Peyer's patch (tissue), 4 donors: Measurements from ENCODE around the gene EYS.

ENCODE experiments used
- POLR2A ChIP-seq, 2 donors: fragments of 450-650 bp; IDR thresholded peaks; one replicate each; pipeline ENCODE4 v1.5.1; 2017; ENCODE audit warnings: antibody characterized with exemption in 2 of 2, mild to moderate bottlenecking in 2 of 2, moderate library complexity in 2 of 2
- TF ChIP-seq, protein P1 (sequence below), 6 experiments: fragments of 450-650 bp in 4 of 6; fragments of 200-600 bp in 2 of 6; sonication (generic) in 1 of 6; IDR thresholded peaks; one replicate each; pipeline ENCODE4 v1.5.1; 2017 to 2019; ENCODE audit warnings: antibody characterized with exemption in 6 of 6, mild to moderate bottlenecking in 3 of 6, moderate library complexity in 1 of 6

GRCh38 chr6:64908104-64908503, 798.9 kb downstream of the EYS start:
- TF ChIP-seq, protein P1, sequence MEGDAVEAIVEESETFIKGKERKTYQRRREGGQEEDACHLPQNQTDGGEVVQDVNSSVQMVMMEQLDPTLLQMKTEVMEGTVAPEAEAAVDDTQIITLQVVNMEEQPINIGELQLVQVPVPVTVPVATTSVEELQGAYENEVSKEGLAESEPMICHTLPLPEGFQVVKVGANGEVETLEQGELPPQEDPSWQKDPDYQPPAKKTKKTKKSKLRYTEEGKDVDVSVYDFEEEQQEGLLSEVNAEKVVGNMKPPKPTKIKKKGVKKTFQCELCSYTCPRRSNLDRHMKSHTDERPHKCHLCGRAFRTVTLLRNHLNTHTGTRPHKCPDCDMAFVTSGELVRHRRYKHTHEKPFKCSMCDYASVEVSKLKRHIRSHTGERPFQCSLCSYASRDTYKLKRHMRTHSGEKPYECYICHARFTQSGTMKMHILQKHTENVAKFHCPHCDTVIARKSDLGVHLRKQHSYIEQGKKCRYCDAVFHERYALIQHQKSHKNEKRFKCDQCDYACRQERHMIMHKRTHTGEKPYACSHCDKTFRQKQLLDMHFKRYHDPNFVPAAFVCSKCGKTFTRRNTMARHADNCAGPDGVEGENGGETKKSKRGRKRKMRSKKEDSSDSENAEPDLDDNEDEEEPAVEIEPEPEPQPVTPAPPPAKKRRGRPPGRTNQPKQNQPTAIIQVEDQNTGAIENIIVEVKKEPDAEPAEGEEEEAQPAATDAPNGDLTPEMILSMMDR (IDR thresholded peaks at IDR 0.05), result no peak
- TF ChIP-seq POLR2A (IDR thresholded peaks at IDR 0.05), result no peak
